ENCODE measurements around the gene C12orf76.
"Not testable (repeated sequence)": the region's sequence is repeated elsewhere in the genome, so short reads cannot be mapped to it uniquely, and the experiment has no call there.

C12orf76 gene

DNA sequence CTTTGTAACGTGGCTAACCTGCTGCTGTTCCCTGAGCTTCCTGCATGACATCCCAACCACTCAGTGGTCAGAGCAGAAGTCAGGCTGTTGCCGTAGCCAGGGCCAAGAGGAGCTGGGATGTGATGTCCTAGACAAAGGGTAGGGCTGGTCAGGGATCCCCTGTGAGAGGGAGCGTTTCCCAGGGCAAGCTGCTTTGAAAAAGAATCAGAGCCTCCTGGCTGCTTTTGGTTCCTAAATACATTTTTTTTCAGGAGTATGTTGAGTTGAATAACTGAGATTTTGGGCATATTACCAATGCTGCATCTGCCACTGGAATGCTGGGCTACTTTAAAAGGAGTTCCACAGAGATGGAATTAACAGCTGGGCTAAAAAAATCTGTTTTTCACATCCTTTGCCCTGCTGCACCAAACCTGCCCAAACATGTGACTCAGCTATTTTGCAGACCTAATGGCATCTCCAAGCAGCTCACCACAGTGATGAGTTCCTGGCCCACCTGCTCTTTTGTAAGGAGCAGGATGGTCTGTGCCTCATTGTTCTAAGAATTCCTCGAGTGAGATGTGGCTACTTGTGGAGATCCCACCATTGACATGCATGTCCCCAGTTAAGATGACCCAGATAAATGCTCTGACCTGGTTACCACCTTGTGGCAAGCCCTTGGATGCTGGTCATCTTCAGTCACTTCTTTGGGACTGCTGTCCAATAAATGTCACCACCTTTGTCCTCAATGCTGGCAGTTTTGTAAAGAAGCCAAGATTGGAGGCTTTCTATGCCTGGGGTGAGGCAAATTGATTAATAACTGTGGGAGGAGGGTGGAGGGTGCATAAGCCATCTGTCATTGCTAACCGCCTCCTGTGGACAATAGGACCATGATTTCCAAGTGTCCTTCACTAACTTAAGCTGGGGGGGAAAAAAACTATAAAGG lies 25.0 kb downstream of the C12orf76 start:
- DNase-seq (ENCODE audit: low read depth, low spot score) = no peak

GRCh38 chr12:110020956-110021355 lies 27.4 kb downstream of the C12orf76 start:
- DNase-seq (ENCODE audit: low read depth, low spot score) = no peak

GRCh38 chr12:110015132-110015531 lies 33.2 kb downstream of the C12orf76 start:
- no peak for DNase-seq (ENCODE audit: low read depth, low spot score)

- DNase-seq (ENCODE audit: low read depth, low spot score) = no peak
These were observed 35.7 kb downstream of the C12orf76 start for GRCh38 chr12:110012659-110013058.

GRCh38 chr12:110012137-110012536 lies 36.2 kb downstream of the C12orf76 start:
- no peak for DNase-seq (ENCODE audit: low read depth, low spot score)

- no peak for DNase-seq (ENCODE audit: low read depth, low spot score)
These were observed 37.2 kb downstream of the C12orf76 start for GRCh38 chr12:110010853-110011723.

DNA sequence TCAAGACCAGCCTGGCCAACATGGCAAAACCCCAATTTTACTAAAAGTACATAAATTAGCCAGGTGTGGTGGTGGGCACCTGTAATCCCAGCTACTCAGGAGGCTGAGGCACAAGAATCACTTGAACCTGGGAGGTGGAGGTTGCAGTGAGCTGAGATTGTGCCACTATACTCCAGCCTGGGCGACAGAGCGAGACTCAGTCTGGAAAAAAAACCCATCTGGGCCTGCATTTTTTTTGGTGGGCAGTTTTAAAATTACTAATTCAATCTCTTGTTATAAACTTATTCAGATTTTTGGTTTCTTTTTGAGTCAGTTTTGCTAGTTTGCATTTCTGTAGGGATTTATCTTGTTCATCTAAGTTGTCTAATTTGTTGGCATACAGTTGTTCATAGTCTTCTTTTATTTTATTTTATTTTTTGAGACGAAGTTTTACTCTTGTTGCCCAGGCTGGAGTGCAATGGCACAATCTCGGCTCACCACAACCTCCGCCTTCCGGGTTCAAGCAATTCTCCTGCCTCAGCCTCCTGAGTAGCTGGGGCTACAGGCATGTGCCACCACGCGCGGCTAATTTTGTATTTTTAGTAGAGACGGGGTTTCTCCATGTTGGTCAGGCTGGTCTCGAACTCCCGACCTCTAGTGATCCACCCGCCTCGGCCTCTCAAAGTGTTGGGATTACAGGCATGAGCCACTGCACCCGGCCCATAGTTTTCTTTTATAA lies 39.5 kb downstream of the C12orf76 start:
- DNase-seq (ENCODE audit: low read depth, low spot score) = not testable (repeated sequence)

DNA sequence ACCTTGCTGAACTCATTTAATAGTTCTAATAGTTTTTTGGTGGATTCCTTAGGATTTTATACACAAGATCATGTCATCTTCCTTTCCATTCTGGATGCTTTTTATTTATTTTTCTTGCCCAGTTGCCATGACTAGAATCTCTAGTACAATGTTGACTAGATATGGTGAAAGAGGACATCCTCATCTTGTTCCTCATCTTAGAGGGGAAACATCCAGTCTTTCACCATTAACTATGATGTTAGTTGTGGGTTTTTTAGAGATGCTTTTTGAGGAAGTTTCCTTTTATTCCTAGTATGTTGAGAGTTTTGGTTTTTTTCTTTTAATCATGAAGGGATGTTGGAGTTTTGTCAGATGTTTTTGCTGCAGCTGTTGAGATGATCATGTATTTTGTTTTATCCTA lies 40.4 kb downstream of the C12orf76 start:
- DNase-seq (ENCODE audit: low read depth, low spot score) = no peak

DNA sequence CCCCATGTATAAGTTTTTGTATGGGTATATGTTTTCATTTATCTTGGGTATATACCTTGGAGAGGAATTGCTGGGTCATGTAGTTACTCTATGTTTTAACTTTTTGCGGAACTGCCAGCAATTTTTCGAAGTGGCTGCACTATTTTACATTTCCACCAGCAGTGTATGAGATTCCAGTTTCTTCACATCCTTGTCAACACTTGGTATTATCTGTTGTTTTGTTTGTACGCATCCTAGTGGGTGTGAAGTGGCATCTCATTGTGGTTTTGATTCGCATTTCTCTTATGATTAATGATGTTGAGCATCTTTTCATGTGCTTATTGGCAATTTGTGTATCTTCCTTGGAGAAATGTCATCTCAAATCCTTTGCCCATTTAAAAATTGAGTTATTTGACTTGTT lies 42.2 kb downstream of the C12orf76 start:
- no peak for DNase-seq (ENCODE audit: low read depth, low spot score)

- no peak for DNase-seq (ENCODE audit: low read depth, low spot score)
These were observed 42.9 kb downstream of the C12orf76 start for GRCh38 chr12:110005319-110005973.

GRCh38 chr12:110004598-110004997 lies 43.7 kb downstream of the C12orf76 start:
- no peak for DNase-seq (ENCODE audit: low read depth, low spot score)

- no peak for DNase-seq (ENCODE audit: low read depth, low spot score)
These were observed 45.4 kb downstream of the C12orf76 start for GRCh38 chr12:110002676-110003515.

DNA sequence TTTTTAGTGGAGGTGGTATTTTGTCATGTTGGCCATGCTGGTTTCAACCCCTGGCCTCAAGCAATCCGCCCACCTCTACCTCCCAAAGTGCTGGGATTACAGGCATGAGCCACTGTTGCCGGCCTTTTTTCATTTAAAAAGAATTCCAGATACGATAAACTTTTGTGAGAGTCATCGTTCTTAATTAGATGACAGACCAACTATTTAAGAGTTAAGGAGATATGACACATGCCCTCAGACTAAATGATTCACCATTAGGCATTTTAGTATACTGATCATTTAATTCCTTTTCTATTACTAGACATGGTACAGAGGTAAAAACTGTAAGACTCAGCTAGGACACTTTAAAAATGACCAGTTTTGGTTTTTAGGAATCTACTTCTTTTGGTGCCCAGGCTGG lies 46.7 kb downstream of the C12orf76 start:
- DNase-seq (ENCODE audit: low read depth, low spot score) = no peak

DNA sequence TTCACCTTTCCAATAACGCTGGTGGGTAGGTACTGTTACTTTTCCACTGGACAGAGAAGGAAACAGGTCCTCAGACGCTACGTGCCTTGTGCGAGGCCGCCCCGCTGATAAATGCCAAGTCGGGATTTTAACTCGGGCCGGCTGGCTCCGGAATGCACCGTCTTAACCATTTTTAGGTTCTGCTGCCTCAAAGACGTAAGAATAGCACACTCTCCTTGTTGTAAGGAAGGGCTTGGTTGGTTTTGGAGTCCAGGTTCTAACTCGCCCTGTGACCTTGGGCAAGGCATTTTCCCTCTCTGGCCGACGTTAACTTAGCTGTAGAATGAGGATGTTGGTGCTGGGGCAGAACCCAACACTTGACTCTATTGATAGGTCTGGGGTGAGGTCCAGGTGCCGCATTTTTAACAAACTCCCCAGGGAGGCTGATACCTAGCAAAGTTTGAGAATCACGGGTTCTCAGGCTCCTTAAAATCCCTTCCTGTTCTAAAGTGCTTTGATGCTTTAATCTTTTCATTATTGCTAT lies 48.3 kb downstream of the C12orf76 start:
- DNase-seq (ENCODE audit: low read depth, low spot score) = peak; percentile 46

- DNase-seq (ENCODE audit: low read depth, low spot score) = no peak
These were observed 48.7 kb downstream of the C12orf76 start for GRCh38 chr12:109999649-109999971.

GRCh38 chr12:109998904-109999648 lies 49.2 kb downstream of the C12orf76 start, which contains the start of gene ANKRD13A:
TSS of gene ANKRD13A (plus strand) at chr12:109999430. CDS start at chr12:109999689, 259 bp downstream.
- peak; percentile 97 for DNase-seq (ENCODE audit: low read depth, low spot score)

DNA sequence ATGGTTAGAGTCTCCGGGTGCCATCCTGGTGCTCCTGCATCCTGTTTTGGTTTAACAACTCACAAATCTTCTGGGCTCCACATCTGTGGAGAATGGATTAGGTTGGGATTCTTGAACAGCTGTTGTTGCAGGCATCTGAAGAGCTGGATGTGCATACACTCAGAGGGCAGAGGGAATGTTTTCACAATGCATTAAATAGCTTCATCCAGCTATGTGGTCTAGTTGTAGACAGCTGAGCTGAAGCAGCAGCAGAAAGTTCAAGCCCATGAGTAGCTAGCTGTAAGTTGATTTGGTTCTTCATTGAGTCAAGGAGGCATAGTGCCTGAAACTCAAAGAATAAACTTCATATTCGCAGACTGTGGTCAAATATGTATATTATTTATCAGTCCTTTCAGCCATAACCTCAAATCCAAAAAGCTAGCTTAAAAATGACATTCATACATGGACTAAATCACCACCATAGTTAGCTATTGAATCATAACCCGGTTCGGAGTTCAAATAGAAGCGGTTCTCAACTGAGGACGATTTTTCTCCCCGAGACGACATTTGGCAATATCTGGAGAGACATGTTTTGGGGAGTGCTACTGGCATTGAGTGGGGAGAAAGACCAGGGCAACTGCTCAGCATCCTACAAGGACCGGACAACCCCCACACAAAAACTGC lies 50.0 kb downstream of the C12orf76 start:
- no peak for DNase-seq (ENCODE audit: low read depth, low spot score)

DNA sequence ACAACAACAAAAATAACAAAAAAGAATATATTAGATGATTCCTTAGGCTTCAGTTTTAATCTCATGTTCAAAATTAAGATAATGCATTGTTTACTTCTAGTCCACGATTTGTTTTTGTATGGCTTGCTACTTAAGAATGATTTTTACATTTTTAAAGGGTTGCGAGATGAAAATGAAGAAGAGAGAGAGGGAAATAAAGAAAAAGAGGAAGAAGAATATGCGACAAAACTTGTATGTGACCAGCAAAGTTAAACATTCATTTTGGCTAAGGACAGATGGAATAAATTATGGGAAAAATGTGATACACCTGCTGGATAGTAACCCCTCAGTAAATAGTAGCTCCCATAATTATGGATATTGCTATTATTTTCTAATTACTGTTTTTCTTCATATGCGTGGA lies 50.9 kb downstream of the C12orf76 start:
- DNase-seq (ENCODE audit: low read depth, low spot score) = no peak

- DNase-seq (ENCODE audit: low read depth, low spot score) = no peak
These were observed 51.9 kb downstream of the C12orf76 start for GRCh38 chr12:109996483-109996853.

Measured in ELF-1 (cell line).